Tibial nerve (tissue), 4 donors: Measurements from ENCODE around the gene RDH12.

Experiments used
- CTCF ChIP-seq, 5 experiments: fragments of 200-600 bp in 3 of 5; fragments of 450-650 bp in 2 of 5; sonication (generic) in 3 of 5; IDR thresholded peaks; one replicate each; pipeline ENCODE4 v1.5.1; 2016 to 2019; ENCODE audit warnings: antibody characterized with exemption in 5 of 5, mild to moderate bottlenecking in 3 of 5, moderate library complexity in 2 of 5
- EP300 ChIP-seq, 2 donors: sonication (generic); formaldehyde crosslinking; IDR thresholded peaks; one replicate each; pipeline ENCODE4 v1.6.1; 2017; ENCODE audit warnings: antibody characterized with exemption in 2 of 2, mild to moderate bottlenecking in 1 of 2
- POLR2A ChIP-seq, 2 donors: fragments of 450-650 bp; IDR thresholded peaks; one replicate each; pipeline ENCODE4 v1.6.1; 2017; ENCODE audit warnings: antibody characterized with exemption in 2 of 2, mild to moderate bottlenecking in 2 of 2, moderate library complexity in 2 of 2

DNA sequence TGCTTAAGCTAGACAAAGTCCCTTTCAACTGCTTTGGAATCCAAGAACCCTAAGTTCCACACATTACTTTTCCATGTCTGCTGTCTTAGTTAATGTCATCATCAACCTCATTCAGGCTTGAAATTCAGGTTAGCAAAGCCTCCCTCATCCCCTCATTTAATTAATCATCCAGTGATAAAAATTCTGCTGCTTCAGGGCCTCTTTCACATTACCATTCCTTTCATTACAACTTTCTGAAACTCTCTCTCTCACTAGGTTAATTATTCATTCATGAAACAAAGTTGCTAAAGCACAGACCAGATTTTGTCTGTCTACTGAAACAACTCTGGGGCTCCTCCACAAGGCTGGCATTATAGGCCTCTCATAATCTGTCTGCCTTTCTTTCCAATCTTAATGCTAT lies 17.8 kb upstream of the RDH12 start:
- TF ChIP-seq CTCF (IDR thresholded peaks at IDR 0.05) (no peak), EP300 (IDR thresholded peaks at IDR 0.05) (no peak), POLR2A (IDR thresholded peaks at IDR 0.05) (no peak)
